Activated naive CD4-positive, alpha-beta T cell treated with Interleukin-2 at 50 U/mL for 16 hours (primary cell): Measurements from ENCODE around the gene MRGPRE.

ENCODE experiments used
- DNase-seq: peaks from one replicate; pipeline ENCODE4 v3.0.0-alpha.2; 2020

Gene MRGPRE

DNA sequence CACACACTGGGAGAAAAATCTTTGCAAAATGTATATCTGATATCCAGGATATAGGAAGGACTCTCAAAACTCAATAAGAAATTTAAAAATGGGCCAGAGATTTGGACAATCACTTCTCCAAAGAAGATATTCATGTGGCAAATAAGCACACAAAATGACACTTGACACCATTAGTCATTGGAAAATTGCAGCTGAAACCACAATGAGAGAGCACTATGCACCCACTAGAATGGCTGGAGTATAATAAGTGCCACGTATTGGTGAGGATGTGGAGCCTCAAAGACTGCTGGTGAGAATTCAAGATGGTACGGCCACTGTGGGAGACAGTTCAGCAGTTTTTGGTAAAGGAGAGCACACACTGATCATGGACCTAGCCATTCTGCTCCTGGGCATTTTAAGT is 54.3 kb downstream of the MRGPRE start:
- no peak for DNase-seq
